IMR-90 (cell line): ENCODE measurements around the gene GPBAR1. TPM values are rescaled to one million over a fixed set of nuclear protein-coding genes. Genes with fewer than 3 reads are reported as not detected.

Experiments used
- ATAC-seq: fragments of 200-7000 bp; cut with Tn5 transposase; 2 replicates; pipeline ENCODE4 v1.9.1; 2020; ENCODE audit warnings: low read depth, mild to moderate bottlenecking, moderate library complexity
- BruUV-seq: library from RNA; stranded (reverse); fragments of 400-500 nt; replicated peaks from 2 replicates; lab custom pipeline; 2021; lab: Mats Ljungman, UMichigan
- CTCF ChIA-PET: fragments of 300-600 bp; formaldehyde crosslinking; extraction: SDS; loops from one replicate; lab custom pipeline; 2021; ENCODE audit warnings: antibody characterized with exemption; lab: Yijun Ruan, JAX
- POLR2A ChIA-PET: fragments of 300-600 bp; sonication (Branson Sonifier 250); formaldehyde crosslinking; loops from one replicate; lab custom pipeline; 2022; ENCODE audit warnings: antibody characterized with exemption; ENCODE audit not compliant: unreplicated experiment; lab: Charles Lee
- DNase-seq: peaks from one replicate; pipeline ENCODE4 v3.0.0; 2013
- H2AFZ ChIP-seq: replicated peaks from 2 replicates; pipeline ENCODE3; 2013; ENCODE audit warnings: low read length, mild to moderate bottlenecking; ENCODE audit not compliant: poor library complexity
- H2AK5ac ChIP-seq: 2 replicates; pipeline ENCODE4 v1.6.1; 2013; ENCODE audit warnings: low read depth, low read length, inconsistent platforms
- H2AK9ac ChIP-seq: replicated peaks from 2 replicates; pipeline ENCODE3; 2013; ENCODE audit warnings: mild to moderate bottlenecking, low read depth, low read length, moderate library complexity; ENCODE audit not compliant: poor library complexity
- H2BK120ac ChIP-seq: 2 replicates; pipeline ENCODE4 v1.6.1; 2013; ENCODE audit warnings: low read depth, low read length, inconsistent platforms
- H2BK15ac ChIP-seq: 3 replicates; pipeline ENCODE4 v1.6.1; 2013; ENCODE audit warnings: low read depth, low read length, inconsistent platforms
- H2BK20ac ChIP-seq: 2 replicates; pipeline ENCODE4 v1.6.1; 2013; ENCODE audit warnings: low read depth, mild to moderate bottlenecking, inconsistent platforms, low read length, moderate library complexity
- H2BK5ac ChIP-seq: 2 replicates; pipeline ENCODE4 v1.6.1; 2013; ENCODE audit warnings: mild to moderate bottlenecking, low read depth, low read length, inconsistent platforms; ENCODE audit not compliant: poor library complexity, severe bottlenecking
- H3K14ac ChIP-seq: replicated peaks from 2 replicates; pipeline ENCODE4 v1.6.1; 2013; ENCODE audit warnings: low read depth, low read length, inconsistent platforms
- H3K18ac ChIP-seq: 2 replicates; pipeline ENCODE4 v1.6.1; 2013; ENCODE audit warnings: low read depth, low read length, control low read depth
- H3K23ac ChIP-seq: 2 replicates; pipeline ENCODE4 v1.6.1; 2013; ENCODE audit warnings: low read depth, low read length, inconsistent platforms
- H3K27ac ChIP-seq: 2 replicates; pipeline ENCODE4 v1.5.1; 2013; ENCODE audit warnings: mild to moderate bottlenecking, control low read depth, low read length; ENCODE audit not compliant: insufficient read depth
- H3K27me3 ChIP-seq: 2 replicates; pipeline ENCODE4 v1.6.1; 2013; ENCODE audit warnings: low read length; ENCODE audit not compliant: control insufficient read depth, insufficient read depth
- H3K36me3 ChIP-seq: 2 replicates; pipeline ENCODE4 v1.6.1; 2013; ENCODE audit warnings: low read length, mixed read lengths; ENCODE audit not compliant: control insufficient read depth, insufficient read depth
- H3K4ac ChIP-seq: 2 replicates; pipeline ENCODE4 v1.6.1; 2013; ENCODE audit warnings: low read depth, low read length, inconsistent platforms
- H3K4me1 ChIP-seq: 2 replicates; pipeline ENCODE4 v1.6.1; 2013; ENCODE audit warnings: low read length, mixed read lengths; ENCODE audit not compliant: control insufficient read depth, insufficient read depth
- H3K4me2 ChIP-seq: 2 replicates; pipeline ENCODE4 v1.6.1; 2013; ENCODE audit warnings: low read depth, mild to moderate bottlenecking, control low read depth, low read length, moderate library complexity
- H3K4me3 ChIP-seq: 2 replicates; pipeline ENCODE4 v1.5.1; 2013; ENCODE audit warnings: low read depth, mild to moderate bottlenecking, control low read depth, low read length, moderate library complexity; ENCODE audit not compliant: insufficient read depth
- H3K56ac ChIP-seq: 2 replicates; pipeline ENCODE4 v1.6.1; 2013; ENCODE audit warnings: low read length, inconsistent platforms; ENCODE audit not compliant: insufficient read depth; ENCODE audit errors: extremely low read depth
- H3K79me1 ChIP-seq, 2 experiments: 2 replicates each; pipeline ENCODE4 v1.6.1; 2013; ENCODE audit warnings: low read length in 2 of 2, inconsistent platforms in 1 of 2, low read depth in 1 of 2
- H3K9ac ChIP-seq: 2 replicates; pipeline ENCODE4 v1.6.1; 2013; ENCODE audit warnings: low read depth, low read length, control low read depth
- H3K9me1 ChIP-seq: 2 replicates; pipeline ENCODE4 v1.6.1; 2013; ENCODE audit warnings: low read length, inconsistent platforms; ENCODE audit not compliant: insufficient read depth
- H3K9me3 ChIP-seq: 2 replicates; pipeline ENCODE4 v1.6.1; 2013; ENCODE audit warnings: low read length; ENCODE audit not compliant: control insufficient read depth, insufficient read depth
- H4K20me1 ChIP-seq: 2 replicates; pipeline ENCODE4 v1.6.1; 2013; ENCODE audit warnings: low read length, inconsistent platforms; ENCODE audit not compliant: insufficient read depth
- H4K5ac ChIP-seq: 2 replicates; pipeline ENCODE4 v1.6.1; 2013; ENCODE audit warnings: mild to moderate bottlenecking, low read depth, low read length, control low read depth
- H4K8ac ChIP-seq, 2 experiments: 2 replicates each; pipeline ENCODE4 v1.6.1; 2013; ENCODE audit warnings: low read depth in 2 of 2, low read length in 2 of 2, control low read depth in 1 of 2, inconsistent platforms in 1 of 2
- H4K91ac ChIP-seq: 2 replicates; pipeline ENCODE4 v1.6.1; 2013; ENCODE audit warnings: low read depth, low read length, inconsistent platforms; ENCODE audit not compliant: insufficient read depth
- CHD1 ChIP-seq: IDR thresholded peaks from 2 replicates; pipeline ENCODE4 v1.6.1; 2012; ENCODE audit warnings: low read depth, low read length, improper control_type of control experiment
- CTCF ChIP-seq: conservative IDR thresholded peaks from 2 replicates; pipeline ENCODE4 v1.5.1; 2012; ENCODE audit warnings: mild to moderate bottlenecking, low read depth, low read length, improper control_type of control experiment
- ELK1 ChIP-seq: fragments of 150-350 bp; IDR thresholded peaks from 2 replicates; pipeline ENCODE4 v1.6.1; 2016; ENCODE audit warnings: low read depth, mild to moderate bottlenecking, low read length, moderate library complexity, borderline replicate concordance
- FOS ChIP-seq: fragments of 150-350 bp; IDR thresholded peaks from 2 replicates; pipeline ENCODE4 v1.6.1; 2016; ENCODE audit warnings: low read depth, low read length
- MAFK ChIP-seq: IDR thresholded peaks from 2 replicates; pipeline ENCODE4 v1.6.1; 2012; ENCODE audit warnings: low read depth, low read length, improper control_type of control experiment
- MAZ ChIP-seq: IDR thresholded peaks from 2 replicates; pipeline ENCODE4 v1.6.1; 2012; ENCODE audit warnings: low read depth, mild to moderate bottlenecking, low read length, improper control_type of control experiment, moderate library complexity, borderline replicate concordance
- MXI1 ChIP-seq: IDR thresholded peaks from 2 replicates; pipeline ENCODE4 v1.6.1; 2012; ENCODE audit warnings: low read depth, mild to moderate bottlenecking, low read length, moderate library complexity, borderline replicate concordance
- NFE2L2 ChIP-seq: fragments of 150-350 bp; IDR thresholded peaks from 2 replicates; pipeline ENCODE4 v1.6.1; 2016; ENCODE audit warnings: low read depth, mild to moderate bottlenecking, low read length
- POLR2A ChIP-seq: IDR thresholded peaks from 2 replicates; pipeline ENCODE4 v1.6.1; 2012; ENCODE audit warnings: mild to moderate bottlenecking, low read depth, low read length
- RAD21 ChIP-seq: IDR thresholded peaks from 2 replicates; pipeline ENCODE4 v1.6.1; 2012; ENCODE audit warnings: low read length, improper control_type of control experiment
- RFX5 ChIP-seq: IDR thresholded peaks from 2 replicates; pipeline ENCODE4 v1.8.0; 2012; ENCODE audit warnings: low read depth, mild to moderate bottlenecking, low read length, moderate library complexity
- SMC3 ChIP-seq: fragments of 150-350 bp; IDR thresholded peaks from 2 replicates; pipeline ENCODE4 v1.6.1; 2016; ENCODE audit warnings: low read depth, mild to moderate bottlenecking, antibody characterized with exemption, low read length, moderate library complexity
- USF2 ChIP-seq: fragments of 150-350 bp; IDR thresholded peaks from 2 replicates; pipeline ENCODE4 v1.6.1; 2017; ENCODE audit warnings: mild to moderate bottlenecking, antibody characterized with exemption, low read length, low read depth
- WGBS, 2 experiments: methylation state at CpG; one replicate each; pipeline versions ENCODE4 v1.1.5 to v1.1.7; 2013; ENCODE audit warnings: missing lambda C conversion rate in 2 of 2; ENCODE audit not compliant: insufficient read length in 1 of 2; ENCODE audit errors: extremely low coverage in 2 of 2; 5-methylcytosine and 5-hydroxymethylcytosine counted together
- dilution Hi-C: fragments of 300-500 bp; cut with HindIII; formaldehyde crosslinking; loops from one replicate; pipeline ENCODE4 v1.14.3; 2018; ENCODE audit warnings: low sequenced_read_pairs; ENCODE audit not compliant: unreplicated experiment
- in situ Hi-C: fragments of 300-500 bp; cut with MboI; formaldehyde crosslinking; loops from 3 replicates; pipeline ENCODE4 v1.14.3; 2019; ENCODE audit warnings: low sequenced_read_pairs, inconsistent platforms, mixed read lengths
- intact Hi-C: fragments of 100-400 bp; cut with micrococcal nuclease; formaldehyde crosslinking; loops from 2 replicates; pipeline ENCODE4 v1.10.0; 2022
- polyA plus RNA-seq, 3 experiments: library from polyadenylated mRNA; depleted of rRNA; stranded (reverse); fragments of >200 nt; gene quantifications; 2 replicates each; pipeline ENCODE4 v1.2.3, GENCODE V29; 2012; ENCODE audit warnings: low replicate concordance in 1 of 3
- total RNA-seq: library from RNA; depleted of rRNA; stranded (reverse); fragments of >200 nt; gene quantifications from 2 replicates; pipeline ENCODE4 v1.2.3, GENCODE V29; 2012

Gene GPBAR1
- total and polyA plus RNA-seq, 2 of the 4 experiments (the other 2 are of a cell fraction): under 0.01 to 0.21 TPM

- no peak overlapping the region for H2AFZ ChIP-seq
- no peak overlapping the region for H2BK20ac ChIP-seq
- POLR2A ChIA-PET: interaction anchor here (2.5 kb wide), 1 partner anchor 11 kb away, joined by 9 read pairs; no protein-coding TSS in a partner anchor
- CTCF ChIA-PET: interaction anchor here (0.8 kb wide), 1 partner anchor 17 kb away, joined by 3 read pairs; no protein-coding TSS in a partner anchor
- peaks cover 68% of the 10 kb centered on the region for H3K36me3 ChIP-seq
- in situ Hi-C loops (loop anchor here (10.0 kb wide), 1 partner anchor 119 kb away; the partner anchor contains the start of gene CTDSP1), dilution Hi-C loops (no loop called here), intact Hi-C loops (loop anchor here (10.0 kb wide), 1 partner anchor 289 kb away; the partner anchor contains the start of genes CNOT9 and USP37)
- no peak for TF ChIP-seq USF2
- TF ChIP-seq MAFK: no peak
- TF ChIP-seq NFE2L2: no peak
- no peak for TF ChIP-seq RFX5
- no peak for TF ChIP-seq POLR2A
- TF ChIP-seq RAD21: no peak
- TF ChIP-seq MAZ: no peak
- no peak for TF ChIP-seq ELK1
- TF ChIP-seq SMC3: no peak
- no peak for TF ChIP-seq CHD1
- TF ChIP-seq FOS: no peak
- TF ChIP-seq CTCF: no peak
- no peak for TF ChIP-seq MXI1
- no peaks in the 10 kb centered on the region for H3K9me1 ChIP-seq
- H3K14ac ChIP-seq: no peak overlapping the region
- H2AK9ac ChIP-seq: peak overlapping the region; percentile 86
- H3K79me1 ChIP-seq: peaks cover 11 to 83% of the 10 kb centered on the region in 2 experiments
- H3K4ac ChIP-seq: no peak overlapping the region
- H3K27ac ChIP-seq: no peak overlapping the region
- H2BK5ac ChIP-seq: no peak overlapping the region
- peaks cover 7% of the 10 kb centered on the region for H3K4me1 ChIP-seq
- H2BK15ac ChIP-seq: no peak overlapping the region
- no peak for DNase-seq
- H3K18ac ChIP-seq: no peak overlapping the region
- H4K5ac ChIP-seq: no peak overlapping the region
- no peak overlapping the region for H2BK120ac ChIP-seq
- BruUV-seq: no TSS peak
- H3K4me2 ChIP-seq: no peak overlapping the region
- H3K9me3 ChIP-seq: no peaks in the 10 kb centered on the region
- H3K23ac ChIP-seq: no peak overlapping the region
- H4K8ac ChIP-seq: no peak overlapping the region
- H3K4me3 ChIP-seq: no peak overlapping the region
- no peaks in the 10 kb centered on the region for H3K27me3 ChIP-seq
- no peak overlapping the region for H3K56ac ChIP-seq
- ATAC-seq: no peak
- H4K91ac ChIP-seq: no peak overlapping the region
- no peak overlapping the region for H3K9ac ChIP-seq
- no peak overlapping the region for H2AK5ac ChIP-seq
- WGBS, 2 experiments: 86% methylated on average over 7 of the region's 9 CpGs; no CpG with 5 or more reads in 1 of the 2 experiments
- peaks cover 3% of the 10 kb centered on the region for H4K20me1 ChIP-seq
These were observed 14.7 kb downstream of the GPBAR1 start for GRCh38 chr2:218275371-218276072.
